ENCODE measurements around the gene MAP4K4.
A peak's percentile ranks its signal among the peaks of the same experiment; 100 is the strongest.

The MAP4K4 gene

GRCh38 chr2:101751875-101752619 lies 54.5 kb downstream of the MAP4K4 start:
- Histone ChIP-seq H3K36me3 (no peaks in the 10 kb centered on the region), H3K4me1 (peaks cover 0 to 73% (median 48%) of the 10 kb centered on the region in 4 donors), H3K27me3 (no peaks in the 10 kb centered on the region), H3K27ac (peak overlapping the region; percentile 31 to 41), H3K9me3 (no peaks in the 10 kb centered on the region), H3K4me3 (no peak overlapping the region)
- intact Hi-C loops (cut with DNase I; ENCODE audit: low total_unique reads) = loop anchor here (10.0 kb wide), 1 partner anchor 57 kb away; the partner anchor contains the start of gene MAP4K4
- no peak for DNase-seq
- TF ChIP-seq CTCF (IDR thresholded peaks at IDR 0.05) = no peak

GRCh38 chr2:101752716-101753616 lies 55.5 kb downstream of the MAP4K4 start:
- Histone ChIP-seq H3K9me3 (no peaks in the 10 kb centered on the region), H3K36me3 (no peaks in the 10 kb centered on the region), H3K27ac (peak overlapping the region; percentile 31 to 41), H3K4me1 (peaks cover 0 to 68% (median 46%) of the 10 kb centered on the region in 4 donors), H3K27me3 (no peaks in the 10 kb centered on the region), H3K4me3 (no peak overlapping the region)
- intact Hi-C loops (cut with DNase I; ENCODE audit: low total_unique reads) = loop anchor here (10.0 kb wide), 1 partner anchor 58 kb away; the partner anchor contains the start of gene MAP4K4
- DNase-seq = no peak
- no peak for TF ChIP-seq CTCF (IDR thresholded peaks at IDR 0.05)

GRCh38 chr2:101753720-101754490 lies 56.4 kb downstream of the MAP4K4 start:
- no peak for TF ChIP-seq CTCF (IDR thresholded peaks at IDR 0.05)
- Histone ChIP-seq H3K27ac (peak overlapping the region in 1 of 2 donors; percentile 31), H3K36me3 (no peaks in the 10 kb centered on the region), H3K9me3 (no peaks in the 10 kb centered on the region), H3K27me3 (no peaks in the 10 kb centered on the region), H3K4me1 (peaks cover 0 to 72% (median 51%) of the 10 kb centered on the region in 4 donors), H3K4me3 (no peak overlapping the region)
- no peak for DNase-seq
- intact Hi-C loops (cut with DNase I; ENCODE audit: low total_unique reads) = loop anchor here (10.0 kb wide), 1 partner anchor 59 kb away; the partner anchor contains the start of gene MAP4K4

GRCh38 chr2:101754618-101755017 lies 57.1 kb downstream of the MAP4K4 start:
- DNase-seq = no peak
- intact Hi-C loops (cut with DNase I; ENCODE audit: low total_unique reads) = loop anchor here (10.0 kb wide), 1 partner anchor 60 kb away; the partner anchor contains the start of gene MAP4K4
- Histone ChIP-seq H3K27me3 (no peaks in the 10 kb centered on the region), H3K4me1 (peaks cover 0 to 75% (median 52%) of the 10 kb centered on the region in 4 donors), H3K4me3 (no peak overlapping the region), H3K27ac (peak overlapping the region in 1 of 2 donors; percentile 25), H3K9me3 (no peaks in the 10 kb centered on the region), H3K36me3 (no peaks in the 10 kb centered on the region)
- TF ChIP-seq CTCF (IDR thresholded peaks at IDR 0.05) = no peak

- Histone ChIP-seq H3K27ac (no peak overlapping the region), H3K4me1 (peaks cover 0 to 80% (median 51%) of the 10 kb centered on the region in 4 donors), H3K27me3 (no peaks in the 10 kb centered on the region), H3K4me3 (no peak overlapping the region), H3K36me3 (no peaks in the 10 kb centered on the region), H3K9me3 (no peaks in the 10 kb centered on the region)
- intact Hi-C loops (cut with DNase I; ENCODE audit: low total_unique reads) = loop anchor here (10.0 kb wide), 1 partner anchor 61 kb away; the partner anchor contains the start of gene MAP4K4
- no peak for TF ChIP-seq CTCF (IDR thresholded peaks at IDR 0.05)
- DNase-seq = no peak
Observed at GRCh38 chr2:101756266-101756665, 58.8 kb downstream of the MAP4K4 start.
